ENCODE data around the gene DIS3L2. TPM values are rescaled to one million over a fixed set of nuclear protein-coding genes. Genes with fewer than 3 reads are reported as not detected.

Gene DIS3L2
- total RNA-seq, 4 donors from 2014 or later = 40.6 to 105 (median 43.9) TPM

GRCh38 chr2:232349946-232350635, 388.6 kb downstream of the DIS3L2 start:
- TF ChIP-seq POLR2AphosphoS5 (IDR thresholded peaks at IDR 0.05) (no peak), CTCF (IDR thresholded peaks at IDR 0.05) (no peak)
- H3K4me3 ChIP-seq = no peak overlapping the region
- peaks cover 30% of the 10 kb centered on the region for H3K4me1 ChIP-seq
- peak; percentile 42 to 69 for DNase-seq (ENCODE audit: low spot score in 2 of 2)
- H3K27ac ChIP-seq = no peak overlapping the region
- H3K36me3 ChIP-seq = no peaks in the 10 kb centered on the region
- no peaks in the 10 kb centered on the region for H3K9me3 ChIP-seq
- 79% methylated on average over 9 of the region's 14 CpGs for WGBS
- H3K27me3 ChIP-seq = peaks cover 55% of the 10 kb centered on the region

GRCh38 chr2:232350804-232351685, 389.5 kb downstream of the DIS3L2 start:
- peaks cover 30% of the 10 kb centered on the region for H3K4me1 ChIP-seq
- H3K9me3 ChIP-seq = no peaks in the 10 kb centered on the region
- H3K4me3 ChIP-seq = peak overlapping the region; percentile 33
- H3K27me3 ChIP-seq = peaks cover 55% of the 10 kb centered on the region
- peak; percentile 54 to 77 for DNase-seq (ENCODE audit: low spot score in 2 of 2)
- TF ChIP-seq CTCF (IDR thresholded peaks at IDR 0.05) (no peak), EP300 (IDR thresholded peaks at IDR 0.05) (no peak), POLR2AphosphoS5 (IDR thresholded peaks at IDR 0.05) (no peak), POLR2A (IDR thresholded peaks at IDR 0.05) (no peak)
- no peaks in the 10 kb centered on the region for H3K36me3 ChIP-seq
- no peak overlapping the region for H3K27ac ChIP-seq
- 34% methylated on average over 7 of the region's 76 CpGs for WGBS

- H3K36me3 ChIP-seq = no peaks in the 10 kb centered on the region
- H3K4me3 ChIP-seq = peak overlapping the region; percentile 33
- TF ChIP-seq POLR2AphosphoS5 (IDR thresholded peaks at IDR 0.05) (no peak), EP300 (IDR thresholded peaks at IDR 0.05) (no peak), POLR2A (IDR thresholded peaks at IDR 0.05) (no peak), CTCF (IDR thresholded peaks at IDR 0.05) (no peak)
- no peaks in the 10 kb centered on the region for H3K9me3 ChIP-seq
- peak; percentile 53 to 76 for DNase-seq (ENCODE audit: low spot score in 2 of 2)
- no peak overlapping the region for H3K27ac ChIP-seq
- WGBS = 15% methylated on average over 9 of the region's 73 CpGs
- H3K27me3 ChIP-seq = peaks cover 55% of the 10 kb centered on the region
- peaks cover 30% of the 10 kb centered on the region for H3K4me1 ChIP-seq
Measured at GRCh38 chr2:232351686-232352510, 390.4 kb downstream of the DIS3L2 start.

GRCh38 chr2:232352511-232353091, 391.1 kb downstream of the DIS3L2 start:
- no peak overlapping the region for H3K27ac ChIP-seq
- H3K9me3 ChIP-seq = no peaks in the 10 kb centered on the region
- peaks cover 55% of the 10 kb centered on the region for H3K27me3 ChIP-seq
- peak overlapping the region; percentile 33 for H3K4me3 ChIP-seq
- WGBS = 80% methylated on average over 1 of the region's 39 CpGs
- H3K36me3 ChIP-seq = no peaks in the 10 kb centered on the region
- peak; percentile 44 to 73 for DNase-seq (ENCODE audit: low spot score in 2 of 2)
- H3K4me1 ChIP-seq = peaks cover 30% of the 10 kb centered on the region
- no peak for TF ChIP-seq POLR2AphosphoS5 (IDR thresholded peaks at IDR 0.05)
- TF ChIP-seq CTCF (IDR thresholded peaks at IDR 0.05) = no peak
- TF ChIP-seq EP300 (IDR thresholded peaks at IDR 0.05) = no peak
- TF ChIP-seq POLR2A (IDR thresholded peaks at IDR 0.05) = no peak
